Kidney capillary endothelial cell (primary cell): ENCODE results near the gene ATL2.

Experiments
- DNase-seq: peaks from one replicate; pipeline ENCODE4 v3.0.0-alpha.2; 2018; ENCODE audit warnings: low spot score

Gene ATL2

GRCh38 chr2:38248707-38249106 lies 128.4 kb downstream of the ATL2 start:
- DNase-seq: no peak

GRCh38 chr2:38248255-38248654 lies 128.8 kb downstream of the ATL2 start:
- no peak for DNase-seq

- DNase-seq: no peak
These were observed 131.0 kb downstream of the ATL2 start for GRCh38 chr2:38246105-38246504.

DNA sequence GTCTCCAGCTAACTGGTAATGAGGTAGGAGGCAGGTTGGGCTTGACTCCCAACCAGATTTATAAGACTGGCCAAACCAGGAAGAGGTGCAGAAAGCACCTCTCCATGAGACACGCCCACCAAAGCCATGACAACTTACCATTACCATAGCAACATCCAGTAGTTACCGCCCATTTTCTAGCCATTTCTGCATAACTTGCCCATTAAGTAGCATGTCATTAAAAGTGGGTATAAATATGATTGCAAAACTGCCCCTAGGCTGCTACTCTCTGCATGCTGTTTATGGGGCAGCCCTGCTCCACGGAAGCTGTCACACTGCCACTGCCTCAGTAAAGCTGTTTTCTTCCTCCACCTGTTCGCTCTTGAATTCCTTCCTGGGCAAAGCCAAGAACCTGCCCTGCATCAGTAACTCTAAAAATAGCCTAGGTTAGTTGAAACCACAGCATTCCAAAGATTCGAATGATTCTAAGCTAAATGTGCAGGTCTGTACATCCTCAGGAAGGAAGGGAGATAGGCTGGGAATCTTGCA lies 131.9 kb downstream of the ATL2 start:
- DNase-seq: no peak

GRCh38 chr2:38244301-38244700 lies 132.8 kb downstream of the ATL2 start:
- no peak for DNase-seq
